HepG2 (cell line): ENCODE measurements around the gene CYP2J2. TPM values are rescaled to one million over a fixed set of nuclear protein-coding genes. Genes with fewer than 3 reads are reported as not detected.

ENCODE experiments used
- ATM ChIP-seq: fragments of 450-650 bp; IDR thresholded peaks from 2 replicates; pipeline ENCODE4 v1.7.1; 2017; ENCODE audit warnings: mild to moderate bottlenecking, borderline replicate concordance
- FUBP1 ChIP-seq: sonication (generic); formaldehyde crosslinking; IDR thresholded peaks from 2 replicates; pipeline ENCODE4 v1.5.1; 2020; ENCODE audit warnings: missing genetic modification reagents, mild to moderate bottlenecking, borderline replicate concordance
- GATAD2A ChIP-seq: IDR thresholded peaks from 2 replicates; pipeline ENCODE4 v1.6.1; 2016
- NBN ChIP-seq: fragments of 450-650 bp; conservative IDR thresholded peaks from 2 replicates; pipeline ENCODE4 v1.6.1; 2017
- NFAT5 ChIP-seq: sonication (generic); formaldehyde crosslinking; IDR thresholded peaks from 2 replicates; pipeline ENCODE4 v1.4.0; 2020; ENCODE audit warnings: missing genetic modification reagents
- TBX2 ChIP-seq: sonication (generic); formaldehyde crosslinking; IDR thresholded peaks from 2 replicates; pipeline ENCODE4 v1.5.0; 2020; ENCODE audit warnings: missing genetic modification reagents, mild to moderate bottlenecking, borderline replicate concordance
- TRIM22 ChIP-seq: fragments of 450-650 bp; IDR thresholded peaks from 2 replicates; pipeline ENCODE4 v1.6.1; 2017
- ZNF12 ChIP-seq: sonication (generic); formaldehyde crosslinking; IDR thresholded peaks from 2 replicates; pipeline ENCODE4 v1.5.0; 2020; ENCODE audit warnings: missing genetic modification reagents
- polyA plus RNA-seq, 8 experiments: library from polyadenylated mRNA; depleted of rRNA in 3 of 8; stranded (reverse) in 7 of 8; unstranded in 1 of 8; fragments of >200 nt; fragmentation: Illumina TruSeq in 4 of 8; extraction: Trizol in 4 of 8; gene quantifications; 2 replicates each; pipeline versions ENCODE4 v1.2.1 to v1.2.3, GENCODE V29; 2011 to 2016; ENCODE audit warnings: low read depth in 4 of 8, missing spikeins in 1 of 8, mixed read lengths in 1 of 8; ENCODE audit not compliant: insufficient read depth in 1 of 8
- total RNA-seq, 5 experiments: library from RNA; depleted of rRNA; stranded (reverse); fragments of >200 nt; fragmentation: Illumina TruSeq; extraction: Trizol; gene quantifications; 2 replicates each; pipeline ENCODE4 v1.2.3, GENCODE V29; 2016; ENCODE audit warnings: low read depth in 1 of 5
- TF ChIP-seq, protein P1 (sequence below): sonication (generic); formaldehyde crosslinking; IDR thresholded peaks from 2 replicates; pipeline ENCODE4 v1.5.1; 2020; ENCODE audit warnings: missing genetic modification reagents, mild to moderate bottlenecking, borderline replicate concordance
- TF ChIP-seq, protein P2 (sequence below), 2 experiments: sonication (generic) in 1 of 2; formaldehyde crosslinking in 1 of 2; IDR thresholded peaks; 2 replicates each; pipeline versions ENCODE4 v1.6.1 to v1.9.0; 2014 to 2022; ENCODE audit warnings: antibody characterized with exemption in 1 of 2, borderline replicate concordance in 1 of 2, inconsistent platforms in 1 of 2, low read depth in 1 of 2, missing genetic modification reagents in 1 of 2
- TF ChIP-seq, protein P3 (sequence below): sonication (generic); formaldehyde crosslinking; IDR thresholded peaks from 2 replicates; pipeline ENCODE4 v1.9.0; 2021; ENCODE audit warnings: missing genetic modification reagents, borderline replicate concordance

Gene CYP2J2
- total and polyA plus RNA-seq, 2 of the 13 experiments (the other 11 are each of a cell fraction or from before 2014, with no cell fraction given) = 2.1 to 5.9 TPM

- TF ChIP-seq NFAT5 (no peak), NBN (no peak), ZNF12 (CRISPR knock-in tag) (peak; percentile 33; the same call in 1 of the 2 replicates), ATM (no peak), TRIM22 (no peak), GATAD2A (CRISPR knock-in tag) (peak; percentile 82; the same call in 1 of the 2 replicates), FUBP1 (no peak), TBX2 (CRISPR knock-in tag) (peak; percentile 70; the same call in 1 of the 2 replicates)
- TF ChIP-seq, protein P1, sequence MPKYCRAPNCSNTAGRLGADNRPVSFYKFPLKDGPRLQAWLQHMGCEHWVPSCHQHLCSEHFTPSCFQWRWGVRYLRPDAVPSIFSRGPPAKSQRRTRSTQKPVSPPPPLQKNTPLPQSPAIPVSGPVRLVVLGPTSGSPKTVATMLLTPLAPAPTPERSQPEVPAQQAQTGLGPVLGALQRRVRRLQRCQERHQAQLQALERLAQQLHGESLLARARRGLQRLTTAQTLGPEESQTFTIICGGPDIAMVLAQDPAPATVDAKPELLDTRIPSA (CRISPR knock-in tag) = no peak
- TF ChIP-seq, protein P2, sequence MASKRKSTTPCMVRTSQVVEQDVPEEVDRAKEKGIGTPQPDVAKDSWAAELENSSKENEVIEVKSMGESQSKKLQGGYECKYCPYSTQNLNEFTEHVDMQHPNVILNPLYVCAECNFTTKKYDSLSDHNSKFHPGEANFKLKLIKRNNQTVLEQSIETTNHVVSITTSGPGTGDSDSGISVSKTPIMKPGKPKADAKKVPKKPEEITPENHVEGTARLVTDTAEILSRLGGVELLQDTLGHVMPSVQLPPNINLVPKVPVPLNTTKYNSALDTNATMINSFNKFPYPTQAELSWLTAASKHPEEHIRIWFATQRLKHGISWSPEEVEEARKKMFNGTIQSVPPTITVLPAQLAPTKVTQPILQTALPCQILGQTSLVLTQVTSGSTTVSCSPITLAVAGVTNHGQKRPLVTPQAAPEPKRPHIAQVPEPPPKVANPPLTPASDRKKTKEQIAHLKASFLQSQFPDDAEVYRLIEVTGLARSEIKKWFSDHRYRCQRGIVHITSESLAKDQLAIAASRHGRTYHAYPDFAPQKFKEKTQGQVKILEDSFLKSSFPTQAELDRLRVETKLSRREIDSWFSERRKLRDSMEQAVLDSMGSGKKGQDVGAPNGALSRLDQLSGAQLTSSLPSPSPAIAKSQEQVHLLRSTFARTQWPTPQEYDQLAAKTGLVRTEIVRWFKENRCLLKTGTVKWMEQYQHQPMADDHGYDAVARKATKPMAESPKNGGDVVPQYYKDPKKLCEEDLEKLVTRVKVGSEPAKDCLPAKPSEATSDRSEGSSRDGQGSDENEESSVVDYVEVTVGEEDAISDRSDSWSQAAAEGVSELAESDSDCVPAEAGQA (IDR thresholded peaks at IDR 0.05; ENCODE audit: low read depth) = no peak
- TF ChIP-seq, protein P2 (CRISPR knock-in tag; IDR thresholded peaks at IDR 0.05; ENCODE audit: borderline replicate concordance) = no peak
- TF ChIP-seq, protein P3, sequence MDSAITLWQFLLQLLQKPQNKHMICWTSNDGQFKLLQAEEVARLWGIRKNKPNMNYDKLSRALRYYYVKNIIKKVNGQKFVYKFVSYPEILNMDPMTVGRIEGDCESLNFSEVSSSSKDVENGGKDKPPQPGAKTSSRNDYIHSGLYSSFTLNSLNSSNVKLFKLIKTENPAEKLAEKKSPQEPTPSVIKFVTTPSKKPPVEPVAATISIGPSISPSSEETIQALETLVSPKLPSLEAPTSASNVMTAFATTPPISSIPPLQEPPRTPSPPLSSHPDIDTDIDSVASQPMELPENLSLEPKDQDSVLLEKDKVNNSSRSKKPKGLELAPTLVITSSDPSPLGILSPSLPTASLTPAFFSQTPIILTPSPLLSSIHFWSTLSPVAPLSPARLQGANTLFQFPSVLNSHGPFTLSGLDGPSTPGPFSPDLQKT (CRISPR knock-in tag) = no peak
Observed at GRCh38 chr1:59856725-59857338, 69.7 kb downstream of the CYP2J2 start (continued).
